NCI-H748 treated with DMSO at 0.1 percent for 48 hours (cell line): Measurements from ENCODE around the gene PADI3.

Experiments
- DNase-seq: peaks from one replicate; lab custom pipeline; 2025; lab: John Stamatoyannopoulos, UW

PADI3 gene

DNA sequence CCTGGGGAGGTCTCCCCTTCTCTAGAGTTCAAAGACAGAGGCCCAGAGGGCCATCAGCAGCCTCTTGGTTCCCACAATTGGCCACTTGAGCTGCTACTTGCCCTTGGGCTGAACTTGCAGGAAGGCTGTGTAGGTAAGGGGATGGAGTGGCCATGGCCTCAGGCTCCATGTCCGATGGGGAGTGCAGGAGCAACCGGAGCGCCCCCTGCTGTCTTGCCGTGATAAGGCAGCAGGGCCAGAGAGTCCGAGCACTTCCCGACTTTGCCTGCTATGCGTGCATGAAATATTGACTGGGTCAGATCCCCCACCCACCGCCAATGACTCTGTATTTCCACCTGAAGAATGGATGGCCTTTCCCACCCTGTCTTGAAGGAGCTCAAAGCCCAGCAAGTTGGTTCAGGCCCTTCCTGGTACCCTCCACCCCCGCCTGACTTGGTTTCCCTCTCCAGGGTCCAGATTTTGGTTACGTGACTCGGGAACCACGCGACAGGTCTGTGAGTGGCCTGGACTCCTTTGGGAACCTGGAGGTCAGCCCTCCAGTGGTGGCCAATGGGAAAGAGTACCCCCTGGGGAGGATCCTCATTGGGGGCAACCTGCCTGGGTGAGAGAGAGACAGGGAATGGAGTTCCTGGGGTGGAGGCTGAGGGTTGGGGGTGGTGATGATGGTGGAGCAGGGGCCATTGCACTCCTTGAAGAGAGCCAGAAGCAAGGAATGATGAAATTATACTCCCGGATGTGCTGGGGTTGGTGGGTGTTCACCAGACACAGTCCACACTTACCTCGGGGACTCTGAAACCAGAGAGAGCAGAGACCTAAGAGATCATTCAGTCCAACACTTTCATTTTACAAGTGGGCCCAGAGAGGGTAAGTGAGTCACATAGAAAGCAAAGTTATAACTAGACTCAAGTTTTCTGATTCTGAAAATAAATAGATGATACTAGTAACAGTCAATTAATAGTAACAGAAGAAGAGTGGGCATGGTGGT, 25.6 kb downstream of the PADI3 start:
- no peak for DNase-seq

DNA sequence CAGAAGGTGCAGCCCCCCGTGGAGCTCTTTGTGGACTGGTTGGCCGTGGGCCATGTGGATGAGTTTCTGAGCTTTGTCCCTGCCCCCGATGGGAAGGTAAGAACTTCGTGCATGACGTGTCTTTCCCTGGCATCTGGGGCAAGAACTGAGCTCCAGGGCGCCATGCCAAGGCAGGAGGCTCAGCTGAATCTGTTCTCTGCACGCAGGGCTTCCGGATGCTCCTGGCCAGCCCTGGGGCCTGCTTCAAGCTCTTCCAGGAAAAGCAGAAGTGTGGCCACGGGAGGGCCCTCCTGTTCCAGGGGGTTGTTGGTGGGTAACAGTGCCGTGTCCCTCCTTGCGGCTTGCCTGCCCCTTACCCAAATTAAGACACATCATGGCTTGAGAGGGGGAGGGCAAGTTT, 27.7 kb downstream of the PADI3 start:
- no peak for DNase-seq

DNA sequence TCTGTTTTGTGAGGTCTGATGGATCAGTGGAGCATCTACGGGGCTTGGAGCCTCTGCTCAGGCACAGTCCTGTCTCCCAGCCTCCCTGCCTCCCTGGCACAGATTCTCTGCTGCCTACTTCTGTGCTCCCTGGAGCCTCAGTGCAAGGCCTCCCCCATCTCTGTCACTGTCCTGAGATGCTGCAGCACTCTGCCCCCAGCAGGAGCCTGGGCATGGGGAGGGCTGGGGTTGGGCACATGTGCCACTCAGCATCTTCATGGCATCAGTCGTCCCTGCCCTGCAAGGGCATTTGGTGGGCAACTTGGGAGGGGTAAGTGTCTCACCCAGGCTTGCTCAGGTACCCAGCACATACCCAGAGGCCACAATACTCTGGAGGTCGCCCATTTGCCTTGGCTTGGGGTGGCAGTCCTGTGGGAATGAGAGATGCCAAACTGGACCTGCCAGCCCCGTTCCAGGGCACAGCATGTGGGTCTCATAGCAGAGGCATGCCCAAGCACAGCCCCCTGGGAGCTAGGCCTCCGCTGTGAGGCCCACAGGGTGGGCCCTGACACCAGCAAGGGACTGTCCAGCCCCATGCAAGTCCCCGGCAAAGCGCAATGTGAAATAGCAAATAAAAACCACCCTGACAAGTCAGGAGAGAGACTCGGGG, 28.7 kb downstream of the PADI3 start:
- no peak for DNase-seq

DNA sequence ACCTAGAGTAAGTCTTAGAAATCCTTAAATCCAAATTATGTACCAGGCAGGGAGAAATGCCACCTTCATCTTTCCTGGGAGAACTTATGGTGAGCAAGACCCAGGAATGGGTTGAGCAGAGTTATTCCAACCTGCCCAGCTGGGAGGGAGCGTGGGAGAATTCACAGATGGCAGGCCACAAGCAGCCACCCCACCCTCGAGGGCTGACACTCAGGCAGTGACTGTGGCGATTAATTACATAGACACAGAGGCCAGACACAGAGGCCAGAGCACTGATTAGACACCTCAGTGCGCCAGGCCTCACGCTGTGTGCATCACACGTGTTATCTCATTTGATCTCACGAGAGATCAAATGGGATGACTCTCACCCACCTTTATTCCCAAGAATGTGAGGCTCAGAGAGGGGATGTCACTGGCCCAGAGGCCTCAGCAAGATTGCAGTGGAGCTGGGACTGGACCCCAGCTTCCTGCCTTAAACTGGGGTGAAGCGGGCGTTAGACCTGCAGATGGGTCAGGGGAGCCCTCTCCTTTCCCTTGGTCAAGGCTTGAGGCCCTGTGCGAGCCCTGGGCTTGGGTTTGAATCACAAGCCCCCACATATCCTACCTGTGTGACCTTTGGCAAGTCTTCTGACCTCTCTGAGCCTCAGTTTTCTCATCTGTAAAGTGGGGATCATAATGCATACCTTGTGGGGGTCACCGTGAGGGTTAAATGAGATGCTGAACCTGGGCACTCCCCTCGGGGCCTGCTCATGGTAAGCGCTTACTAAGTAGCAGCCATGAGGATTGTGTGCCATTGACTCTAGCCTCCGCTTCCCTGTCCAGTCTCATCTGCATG, 30.3 kb downstream of the PADI3 start:
- DNase-seq: no peak

DNA sequence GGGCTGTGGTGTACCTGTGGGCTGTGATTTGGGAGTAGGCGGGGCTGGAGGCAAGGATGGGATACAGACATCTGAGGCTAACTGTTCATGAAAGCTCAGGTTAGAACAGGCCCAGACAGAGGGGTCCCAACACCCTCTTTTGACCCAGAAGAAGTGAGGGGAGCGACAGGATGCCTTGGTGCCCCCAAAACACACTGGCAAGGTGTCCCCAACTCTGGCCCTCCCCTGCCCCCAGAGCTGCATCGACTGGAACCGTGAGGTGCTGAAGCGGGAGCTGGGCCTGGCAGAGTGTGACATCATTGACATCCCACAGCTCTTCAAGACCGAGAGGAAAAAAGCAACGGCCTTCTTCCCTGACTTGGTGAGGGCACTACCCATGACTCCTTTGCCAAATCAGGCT, 31.5 kb downstream of the PADI3 start:
- no peak for DNase-seq

DNA sequence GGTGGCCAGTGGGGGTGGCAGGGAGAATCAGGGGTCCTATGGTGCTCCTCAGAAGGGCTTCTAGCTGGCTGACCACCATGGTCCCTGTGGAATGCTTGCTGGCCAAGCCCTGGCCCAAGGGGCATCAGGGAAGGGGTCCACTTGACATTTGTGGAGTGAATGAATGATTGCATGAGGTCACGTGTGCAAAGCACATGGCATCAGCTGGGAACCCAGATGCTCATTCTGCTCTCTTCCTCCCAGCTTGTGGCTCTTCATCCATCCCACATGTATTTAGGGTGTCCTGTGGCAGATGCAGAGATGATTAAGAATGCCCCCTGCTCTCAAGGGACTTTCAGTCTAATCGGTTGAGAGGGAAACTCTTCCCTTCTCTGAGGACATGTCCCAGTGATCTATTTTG, 32.0 kb downstream of the PADI3 start:
- no peak for DNase-seq

DNA sequence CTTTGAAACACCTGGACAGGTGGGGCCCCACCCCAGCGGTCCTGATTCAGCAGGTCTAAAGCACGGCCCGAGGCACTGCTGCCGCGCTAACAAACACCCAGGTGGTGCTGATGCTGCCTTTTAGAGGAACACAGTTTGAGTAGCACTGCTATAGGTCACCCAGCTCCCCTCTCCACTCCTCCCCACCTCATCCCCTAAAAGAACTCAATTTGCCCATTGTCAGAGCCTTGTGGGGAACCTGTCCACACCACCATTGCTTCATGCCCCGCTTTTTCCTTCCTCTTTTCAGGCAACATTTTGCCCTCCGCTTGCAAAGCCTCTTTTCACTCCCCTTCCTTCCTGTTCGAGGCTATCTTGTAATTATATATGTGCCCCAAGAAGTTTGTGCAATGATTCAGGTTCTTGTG, 32.9 kb downstream of the PADI3 start:
- no peak for DNase-seq

DNA sequence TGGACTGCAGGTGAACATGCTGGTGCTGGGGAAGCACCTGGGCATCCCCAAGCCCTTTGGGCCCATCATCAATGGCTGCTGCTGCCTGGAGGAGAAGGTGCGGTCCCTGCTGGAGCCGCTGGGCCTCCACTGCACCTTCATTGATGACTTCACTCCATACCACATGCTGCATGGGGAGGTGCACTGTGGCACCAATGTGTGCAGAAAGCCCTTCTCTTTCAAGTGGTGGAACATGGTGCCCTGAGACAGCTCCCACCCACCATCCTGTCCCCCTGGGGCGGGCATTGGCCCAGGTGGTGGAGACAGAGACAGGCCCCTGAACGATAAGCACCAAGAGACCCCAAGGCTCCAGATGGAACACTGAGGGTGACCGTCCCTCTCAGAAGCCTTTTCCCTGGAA, 33.9 kb downstream of the PADI3 start:
- DNase-seq: no peak

DNA sequence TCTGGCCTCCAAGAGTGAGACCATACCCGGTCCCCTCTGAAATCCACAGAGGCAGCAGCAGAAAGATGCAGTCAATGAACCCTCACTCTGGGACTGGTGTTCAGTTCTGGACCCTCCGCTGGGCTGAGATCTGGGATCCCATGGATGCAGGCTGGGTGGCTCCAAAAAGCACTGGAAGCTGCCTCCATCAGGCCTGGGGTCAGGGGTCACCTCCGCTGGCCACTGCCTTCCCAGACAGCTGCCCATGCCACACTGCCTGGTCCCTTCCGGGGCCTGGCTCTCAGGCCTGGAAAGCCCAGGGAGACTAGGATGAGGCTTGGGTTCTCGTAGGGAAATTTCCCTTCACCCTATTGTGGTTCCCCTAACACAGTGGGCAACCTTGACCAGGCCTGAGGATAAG, 37.7 kb downstream of the PADI3 start:
- DNase-seq: no peak

DNA sequence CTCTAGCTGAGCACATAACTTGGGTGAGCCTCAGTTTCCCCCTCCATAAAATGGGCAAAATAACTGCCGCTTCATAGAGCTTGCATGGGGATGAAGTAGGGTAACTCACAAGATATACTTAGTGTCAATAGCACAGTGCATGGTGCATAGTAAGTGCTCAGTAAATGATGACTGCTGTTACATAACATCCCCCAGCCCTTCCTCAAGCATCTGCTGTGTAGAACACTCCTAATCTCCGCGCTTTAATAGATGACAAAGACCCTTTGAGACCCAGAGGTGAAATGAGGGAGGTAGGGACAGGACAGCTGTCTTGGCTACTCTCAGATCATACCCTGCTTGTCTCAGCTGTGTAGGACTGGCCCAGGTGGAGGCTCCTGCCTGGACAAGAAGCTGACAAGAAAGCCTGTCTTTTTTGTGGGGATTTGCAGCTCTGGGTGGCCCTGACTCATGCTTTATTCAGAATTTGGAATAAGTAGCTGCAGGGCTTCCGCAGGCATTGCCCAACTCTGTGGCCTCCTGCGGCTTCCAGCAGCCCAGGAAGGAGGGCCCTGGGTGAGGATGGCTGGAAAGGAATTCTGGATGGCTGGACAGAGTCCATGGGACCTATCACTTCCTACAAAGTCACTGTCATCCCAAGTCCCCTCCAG, 38.4 kb downstream of the PADI3 start:
- no peak for DNase-seq

DNA sequence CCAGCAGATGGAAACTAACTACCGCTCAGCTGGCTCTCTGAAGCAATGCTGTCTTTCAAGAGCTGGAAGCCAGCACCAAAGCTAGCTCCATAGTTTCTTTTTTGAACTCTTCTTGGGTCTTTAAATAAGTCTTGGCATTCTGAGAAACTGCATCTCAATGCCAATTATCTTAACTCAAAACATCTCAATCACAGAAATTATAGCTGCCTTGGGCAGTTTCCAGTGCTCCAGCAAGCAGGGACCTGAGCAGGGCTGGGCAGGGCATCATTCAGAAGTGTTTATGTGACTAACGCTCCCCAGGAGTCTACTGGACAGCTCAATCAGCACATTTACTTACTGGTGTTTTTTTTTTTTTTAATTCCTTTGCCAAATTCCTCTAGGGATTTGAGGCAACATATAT, 40.8 kb downstream of the PADI3 start:
- DNase-seq: no peak

DNA sequence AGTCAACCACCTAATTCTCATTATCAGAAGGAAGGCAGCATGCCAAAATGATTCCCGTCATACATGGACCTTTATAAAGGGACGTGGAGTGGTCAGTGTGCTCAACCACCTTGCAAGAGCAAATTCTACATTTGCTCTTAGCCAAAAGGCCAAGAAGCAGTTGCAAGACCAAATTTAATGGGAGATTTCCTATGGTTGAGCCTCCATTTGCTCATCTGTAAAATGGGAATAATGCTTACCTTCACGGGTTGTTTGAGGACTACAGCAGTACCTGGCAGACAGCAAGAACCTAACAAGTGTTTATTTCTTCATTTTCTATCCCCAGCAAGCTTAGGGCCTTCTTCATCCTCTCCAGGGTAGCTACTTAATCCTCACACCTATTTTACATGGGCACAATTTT, 41.7 kb downstream of the PADI3 start:
- DNase-seq: no peak

DNA sequence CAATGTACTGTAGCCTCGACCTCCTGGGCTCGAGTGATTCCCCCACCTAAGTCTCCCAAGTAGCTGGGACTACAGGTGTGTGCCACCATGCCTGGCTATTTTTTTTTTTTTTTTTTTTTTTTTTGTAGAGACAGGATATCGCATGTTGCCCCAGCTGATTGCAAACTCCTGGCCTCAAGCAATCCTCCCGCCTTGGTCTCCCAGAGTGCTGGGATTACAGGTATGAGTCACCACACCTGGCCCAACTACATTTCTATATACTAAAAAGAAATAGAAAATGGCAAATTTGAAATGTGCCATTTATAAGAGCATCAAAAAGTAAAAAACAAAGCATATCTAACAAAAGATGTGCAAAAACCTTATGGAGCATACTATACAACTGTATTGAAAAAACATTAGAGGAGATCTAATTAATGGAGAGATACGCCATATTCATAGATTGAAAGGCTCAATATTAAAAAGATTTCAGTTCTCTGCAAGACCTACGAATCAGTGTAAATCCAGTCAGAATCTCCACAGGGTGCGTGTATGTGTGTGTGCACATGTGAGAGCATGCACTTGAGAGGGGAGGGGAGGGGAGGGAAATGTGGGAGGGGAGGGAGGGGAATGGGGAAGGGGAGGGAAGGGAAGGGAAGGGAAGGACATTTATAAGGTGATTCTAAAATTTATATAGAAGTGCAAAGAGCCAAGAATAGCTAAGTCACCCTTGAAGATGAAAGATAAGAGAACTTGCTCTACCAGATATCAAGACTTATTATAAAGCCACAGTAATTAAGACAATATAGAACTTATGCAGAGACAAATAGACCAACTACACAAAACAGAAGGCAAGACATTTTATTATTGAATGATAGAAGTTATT, 43.6 kb downstream of the PADI3 start:
- DNase-seq: no peak

DNA sequence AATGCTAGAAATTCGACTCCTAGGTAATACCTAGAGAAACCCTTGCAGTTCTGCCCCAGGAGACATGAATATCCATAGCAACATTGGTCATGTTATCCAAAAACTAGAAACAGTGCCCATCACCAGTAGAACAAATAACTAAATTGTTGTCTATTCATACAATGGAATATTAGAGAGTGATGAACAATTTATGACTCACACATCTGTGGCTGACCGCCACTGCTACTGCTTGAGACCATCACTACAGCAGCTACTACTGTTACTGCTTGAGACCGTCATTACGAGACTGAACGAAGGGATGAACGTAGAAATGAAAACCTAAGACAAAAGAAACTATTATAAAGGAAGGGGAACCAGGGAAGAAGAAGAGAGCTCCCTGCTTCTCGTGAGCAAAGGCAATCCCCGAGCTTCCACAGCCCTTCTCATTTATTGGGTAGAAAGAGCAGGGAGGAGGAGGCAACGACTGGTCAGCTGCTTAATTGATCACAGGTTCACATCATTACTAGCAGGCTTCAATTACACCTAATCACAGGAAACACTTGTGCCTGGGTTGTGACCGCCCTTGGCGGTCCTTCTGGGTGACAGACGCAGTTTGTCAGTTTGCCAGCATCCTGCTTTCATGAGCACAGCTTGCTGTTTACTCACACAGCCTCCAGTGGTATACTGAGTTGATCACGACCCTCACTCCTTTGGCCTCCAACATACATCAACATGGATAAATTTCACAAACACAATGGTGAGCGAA, 45.0 kb downstream of the PADI3 start:
- DNase-seq: peak; percentile 52

DNA sequence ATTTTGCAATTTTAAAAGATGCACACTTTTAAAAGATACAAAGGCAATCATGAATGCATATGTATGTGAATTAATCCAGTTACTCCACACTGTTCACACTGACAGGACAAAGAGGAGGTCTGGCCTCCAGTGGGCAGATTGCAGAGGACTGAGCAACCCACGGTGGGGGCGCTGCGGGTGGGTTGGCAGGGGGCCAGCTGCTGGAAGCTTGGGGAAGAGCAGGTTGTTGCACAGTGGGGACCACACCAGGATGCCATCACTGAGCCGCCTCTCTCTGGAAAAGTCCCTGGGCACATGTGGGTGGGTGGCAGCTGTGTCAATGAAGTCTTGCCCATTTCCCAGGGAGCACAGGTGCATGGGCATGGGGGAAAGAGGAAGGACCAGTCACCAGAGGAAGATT, 46.4 kb downstream of the PADI3 start:
- DNase-seq: no peak

DNA sequence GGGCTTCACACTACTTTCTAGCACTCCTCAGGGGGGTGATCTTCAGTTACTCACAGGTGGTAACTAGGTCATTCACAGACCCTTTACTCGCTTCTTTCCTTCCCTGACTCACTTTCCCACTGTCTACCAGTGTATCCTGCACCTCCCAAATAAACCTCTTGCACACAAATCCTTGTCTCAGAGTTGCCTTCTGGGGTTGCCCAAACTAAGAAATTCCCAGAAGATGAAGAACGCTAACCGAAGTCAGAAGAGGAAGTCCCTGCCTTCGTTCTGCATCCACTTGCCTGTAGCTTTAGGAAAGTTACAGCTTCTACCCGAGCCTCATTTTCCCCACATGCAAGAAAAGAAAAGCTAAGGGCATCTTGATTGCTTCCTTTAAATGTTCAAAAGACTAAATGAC, 47.2 kb downstream of the PADI3 start:
- DNase-seq: no peak

DNA sequence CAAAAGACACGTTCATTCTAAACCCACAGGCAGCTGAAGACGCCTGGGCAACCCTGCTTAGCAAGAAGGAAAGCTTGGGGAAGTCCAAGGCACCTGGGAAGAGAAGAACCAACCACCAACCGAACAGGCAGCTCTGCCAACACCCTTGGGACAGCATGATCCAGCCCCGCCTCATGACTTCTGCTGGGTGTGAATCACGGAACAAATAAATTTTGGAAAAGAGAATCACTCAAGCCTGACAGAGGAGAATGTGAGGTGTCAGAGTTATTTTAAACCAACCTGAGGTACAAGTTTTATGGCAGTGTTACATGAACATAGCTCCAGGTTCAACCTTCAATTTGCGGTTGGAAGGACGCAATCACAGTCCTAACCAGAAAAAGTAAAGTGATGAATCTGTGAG, 49.1 kb downstream of the PADI3 start:
- DNase-seq: no peak

DNA sequence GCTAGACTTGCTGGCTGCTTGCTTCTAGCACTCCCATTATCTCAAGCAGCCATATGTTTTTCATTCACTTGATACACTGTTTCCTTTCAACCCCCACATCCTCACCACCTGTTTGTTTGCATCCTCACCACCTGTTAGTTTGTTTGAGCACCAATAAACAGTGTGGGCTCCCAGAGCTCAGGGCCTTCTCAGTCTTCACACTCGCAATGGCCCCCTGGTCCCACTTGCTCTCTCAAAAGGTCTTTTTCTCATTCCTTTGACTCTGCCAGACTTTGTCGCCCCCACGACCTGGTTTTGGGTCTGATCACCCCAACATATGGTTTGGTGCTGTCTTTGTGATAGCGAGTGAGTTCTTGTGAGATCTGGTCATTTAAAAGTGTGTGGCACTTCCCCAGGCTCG, 52.9 kb downstream of the PADI3 start:
- no peak for DNase-seq

DNA sequence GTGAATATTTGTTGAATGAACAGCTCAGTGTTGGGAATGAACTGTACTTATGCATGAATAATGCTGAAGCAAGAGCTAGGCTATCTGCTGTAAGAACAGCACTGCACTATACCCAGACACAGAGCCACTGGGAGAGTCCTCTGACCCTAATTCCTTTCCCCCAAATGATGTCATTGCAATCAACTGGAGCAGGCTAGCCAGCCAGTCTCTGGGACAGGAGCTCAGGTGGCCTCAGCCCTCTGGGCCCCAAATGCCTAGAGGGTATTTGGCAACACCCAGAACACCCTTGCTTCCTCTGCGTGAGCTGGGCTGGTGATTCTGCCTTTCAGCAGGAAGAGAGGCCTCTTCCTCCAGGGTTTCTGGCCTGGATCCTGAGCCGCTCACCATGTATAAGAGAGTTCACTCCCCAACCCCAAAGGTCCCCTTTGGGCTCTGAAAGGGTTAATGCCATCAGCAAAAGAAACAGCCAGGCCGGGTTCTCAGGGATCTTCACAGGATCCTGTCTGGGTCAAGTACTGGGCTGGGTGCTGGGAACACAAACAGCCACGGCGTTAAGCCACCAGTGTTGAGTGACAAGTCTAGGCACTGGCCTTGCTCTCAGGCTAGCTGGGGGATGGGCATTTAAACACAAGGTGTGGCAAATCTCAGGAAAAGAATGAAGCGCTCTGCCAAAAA, 55.4 kb downstream of the PADI3 start:
- no peak for DNase-seq

DNA sequence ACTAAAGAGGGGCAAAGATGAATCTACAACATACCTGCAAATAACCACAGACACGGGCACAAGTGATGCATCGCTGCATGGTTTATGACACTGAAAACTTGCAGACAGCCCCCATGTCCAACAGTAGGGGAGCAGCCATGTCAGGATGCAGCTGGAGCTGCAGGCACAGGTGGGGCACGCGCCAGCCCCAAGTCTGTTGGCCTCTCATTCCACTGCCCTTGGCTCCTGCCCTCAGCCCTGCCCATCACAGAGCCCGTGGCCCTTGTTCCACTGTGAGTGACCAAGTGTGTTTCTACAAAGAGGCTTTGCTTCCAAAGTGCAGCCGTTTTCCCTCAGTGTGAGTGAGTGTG, 55.9 kb downstream of the PADI3 start:
- no peak for DNase-seq
